ENCODE measurements around the gene SCNN1G. TPM values are rescaled to one million over a fixed set of nuclear protein-coding genes. Genes with fewer than 3 reads are reported as not detected.
"Not testable (repeated sequence)": the region's sequence is repeated elsewhere in the genome, so short reads cannot be mapped to it uniquely, and the experiment has no call there.

SCNN1G gene
- total RNA-seq, 4 donors from 2014 or later: 0.20 TPM; not detected in 3

DNA sequence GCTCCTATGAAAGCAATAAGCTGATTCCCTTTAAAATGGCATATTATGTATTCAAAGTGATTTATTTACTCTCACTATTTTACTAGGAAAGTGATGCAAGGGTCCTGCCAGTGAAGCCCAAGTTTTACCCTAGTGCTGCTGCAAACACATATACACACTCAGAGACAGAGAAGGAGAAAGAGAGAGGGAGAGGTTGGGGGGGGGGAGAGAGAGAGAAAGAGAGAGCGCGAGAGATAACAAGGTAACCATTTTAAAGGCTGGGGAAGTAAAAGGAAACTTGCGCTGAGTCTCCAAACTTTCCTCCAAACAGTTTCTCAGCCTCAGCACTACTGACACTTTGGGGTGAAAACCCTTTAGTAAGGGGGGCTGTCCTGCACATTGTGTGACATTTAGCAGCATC lies 39.2 kb upstream of the SCNN1G start:
- H3K4me1 ChIP-seq: peaks cover 0 to 39% (median 9%) of the 10 kb centered on the region in 4 donors
- WGBS, 2 donors: 61 to 74% methylated on average over 3 of the region's 3 CpGs
- TF ChIP-seq, protein P1, sequence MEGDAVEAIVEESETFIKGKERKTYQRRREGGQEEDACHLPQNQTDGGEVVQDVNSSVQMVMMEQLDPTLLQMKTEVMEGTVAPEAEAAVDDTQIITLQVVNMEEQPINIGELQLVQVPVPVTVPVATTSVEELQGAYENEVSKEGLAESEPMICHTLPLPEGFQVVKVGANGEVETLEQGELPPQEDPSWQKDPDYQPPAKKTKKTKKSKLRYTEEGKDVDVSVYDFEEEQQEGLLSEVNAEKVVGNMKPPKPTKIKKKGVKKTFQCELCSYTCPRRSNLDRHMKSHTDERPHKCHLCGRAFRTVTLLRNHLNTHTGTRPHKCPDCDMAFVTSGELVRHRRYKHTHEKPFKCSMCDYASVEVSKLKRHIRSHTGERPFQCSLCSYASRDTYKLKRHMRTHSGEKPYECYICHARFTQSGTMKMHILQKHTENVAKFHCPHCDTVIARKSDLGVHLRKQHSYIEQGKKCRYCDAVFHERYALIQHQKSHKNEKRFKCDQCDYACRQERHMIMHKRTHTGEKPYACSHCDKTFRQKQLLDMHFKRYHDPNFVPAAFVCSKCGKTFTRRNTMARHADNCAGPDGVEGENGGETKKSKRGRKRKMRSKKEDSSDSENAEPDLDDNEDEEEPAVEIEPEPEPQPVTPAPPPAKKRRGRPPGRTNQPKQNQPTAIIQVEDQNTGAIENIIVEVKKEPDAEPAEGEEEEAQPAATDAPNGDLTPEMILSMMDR (IDR thresholded peaks at IDR 0.05): no peak
- TF ChIP-seq EP300 (IDR thresholded peaks at IDR 0.05) (no peak), POLR2A (IDR thresholded peaks at IDR 0.05) (no peak)

DNA sequence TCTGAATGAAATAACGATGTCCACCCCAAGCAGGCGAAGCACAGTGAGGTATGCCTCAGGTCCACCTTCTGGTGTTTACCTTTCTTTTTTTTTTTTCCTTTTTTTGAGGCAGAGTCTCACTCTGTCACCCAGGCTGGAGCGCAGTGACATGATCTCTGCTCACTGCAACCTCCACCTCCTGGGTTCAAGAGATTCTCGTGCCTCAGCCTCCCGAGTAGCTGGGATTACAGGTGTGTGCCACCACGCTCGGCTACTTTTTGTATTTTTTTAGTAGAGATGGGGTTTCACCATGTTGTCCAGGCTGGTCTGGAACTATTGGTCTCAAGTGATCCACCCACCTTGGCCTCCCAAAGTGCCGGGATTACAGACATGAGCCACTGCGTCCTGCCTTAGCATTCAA lies 38.2 kb upstream of the SCNN1G start:
- WGBS, 2 donors: 96 to 98% methylated on average over 9 of the region's 9 CpGs
- H3K27me3 ChIP-seq; H3K27ac ChIP-seq; H3K9me3 ChIP-seq; H3K4me3 ChIP-seq; DNase-seq (ENCODE audit: low spot score in 2 of 2); H3K36me3 ChIP-seq: not testable (repeated sequence)
- peaks cover 0 to 41% (median 10%) of the 10 kb centered on the region in 4 donors for H3K4me1 ChIP-seq

More for the DNA sequence above, 39.2 kb upstream of the SCNN1G start:
- no peak for DNase-seq (ENCODE audit: low spot score in 2 of 2)
- no peaks in the 10 kb centered on the region for H3K36me3 ChIP-seq
- no peaks in the 10 kb centered on the region for H3K9me3 ChIP-seq
- H3K27ac ChIP-seq: no peak overlapping the region
- no peak overlapping the region for H3K4me3 ChIP-seq
- no peaks in the 10 kb centered on the region for H3K27me3 ChIP-seq

DNA sequence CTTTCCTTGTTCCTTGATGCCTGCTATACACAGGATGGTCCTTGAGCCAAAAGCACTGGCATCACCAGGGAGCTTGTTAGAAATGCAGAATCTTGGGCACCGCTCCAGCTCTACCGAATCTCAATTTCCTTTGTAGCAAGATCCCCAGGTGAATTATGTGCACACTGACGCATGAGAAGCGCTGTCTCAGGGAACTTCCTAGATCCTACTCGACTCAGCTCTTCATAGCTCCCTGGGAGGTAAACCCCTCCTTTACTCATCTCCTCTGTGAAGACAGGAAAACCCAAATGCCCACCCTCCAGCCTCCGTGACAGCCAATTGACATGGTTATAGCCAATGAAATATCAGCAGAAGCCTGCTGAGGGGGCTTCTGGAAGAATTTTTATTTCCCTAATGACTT lies 37.4 kb upstream of the SCNN1G start:
- Histone ChIP-seq H3K4me3 (no peak overlapping the region), H3K9me3 (no peaks in the 10 kb centered on the region), H3K27ac (no peak overlapping the region), H3K36me3 (no peaks in the 10 kb centered on the region), H3K4me1 (peaks cover 0 to 48% (median 12%) of the 10 kb centered on the region in 4 donors), H3K27me3 (no peaks in the 10 kb centered on the region)
- TF ChIP-seq POLR2A (IDR thresholded peaks at IDR 0.05) (no peak), EP300 (IDR thresholded peaks at IDR 0.05) (no peak)
- TF ChIP-seq, protein P1 (IDR thresholded peaks at IDR 0.05): no peak
- 69 to 79% methylated on average over 6 of the region's 6 CpGs for WGBS, 2 donors
- DNase-seq (ENCODE audit: low spot score in 2 of 2): no peak

DNA sequence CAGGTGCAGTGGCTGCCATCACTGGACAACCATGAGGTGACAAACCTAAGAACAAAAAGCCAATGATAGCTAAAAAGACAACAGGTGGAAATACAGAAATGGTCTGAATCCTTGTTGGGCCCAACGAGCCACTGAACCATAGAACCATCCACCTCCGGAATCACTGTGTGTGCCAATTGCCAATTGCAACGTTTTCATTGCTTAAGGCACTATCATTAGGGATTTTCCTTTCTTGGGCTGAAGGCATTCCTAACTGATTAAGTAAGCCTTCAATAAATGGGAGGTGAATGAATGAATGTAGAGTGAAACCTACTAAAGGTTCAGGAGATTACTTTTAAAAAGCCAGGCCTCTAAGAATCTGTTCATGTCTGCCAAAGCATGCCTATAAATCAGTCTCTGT lies 36.9 kb upstream of the SCNN1G start:
- Histone ChIP-seq H3K27me3 (no peaks in the 10 kb centered on the region), H3K4me3 (no peak overlapping the region)
- DNase-seq (ENCODE audit: low spot score in 2 of 2): no peak

DNA sequence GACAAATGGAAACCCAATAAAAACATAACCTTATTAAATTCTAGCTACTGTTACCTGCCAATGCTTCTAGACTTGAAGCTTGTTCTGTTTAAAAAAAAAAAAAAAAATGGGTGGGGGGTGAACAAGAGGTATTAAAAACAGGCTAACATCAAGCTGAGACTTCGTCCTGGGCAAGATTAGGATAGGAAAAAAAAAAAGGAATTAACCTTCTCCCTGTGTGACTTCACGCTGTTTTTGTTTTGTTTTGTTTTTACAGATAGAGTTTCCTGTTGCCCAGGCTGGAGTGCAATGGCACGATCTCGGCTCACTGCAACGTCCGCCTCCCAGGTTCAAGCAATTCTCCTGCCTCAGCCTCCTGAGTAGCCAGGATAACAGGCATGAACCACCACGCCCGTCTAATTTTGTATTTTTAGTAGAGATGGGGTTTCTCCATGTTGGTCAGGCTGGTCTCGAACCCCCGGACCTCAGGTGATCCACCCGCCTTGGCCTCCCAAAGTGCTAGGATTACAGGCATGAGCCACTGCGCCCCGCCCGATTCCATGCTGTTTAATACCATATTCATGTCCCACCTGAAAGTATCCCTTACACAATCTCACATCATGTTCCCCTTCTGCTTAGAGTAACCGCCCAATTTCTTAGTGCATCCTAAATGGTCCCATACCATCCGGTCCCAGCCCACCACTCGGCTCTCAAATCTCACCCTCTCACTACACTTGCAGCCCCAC lies 35.5 kb upstream of the SCNN1G start:
- TF ChIP-seq POLR2A (IDR thresholded peaks at IDR 0.05) (no peak), EP300 (IDR thresholded peaks at IDR 0.05) (no peak)
- TF ChIP-seq, protein P1 (IDR thresholded peaks at IDR 0.05): no peak
- no peak for DNase-seq (ENCODE audit: low spot score in 2 of 2)
- Histone ChIP-seq H3K27ac (no peak overlapping the region), H3K27me3 (no peaks in the 10 kb centered on the region), H3K9me3 (no peaks in the 10 kb centered on the region), H3K36me3 (no peaks in the 10 kb centered on the region), H3K4me1 (peaks cover 0 to 48% (median 11%) of the 10 kb centered on the region in 4 donors), H3K4me3 (no peak overlapping the region)
- 85 to 89% methylated on average over 17 of the region's 17 CpGs for WGBS, 2 donors

More for the DNA sequence above, 36.9 kb upstream of the SCNN1G start:
- no peak overlapping the region for H3K27ac ChIP-seq
- no peaks in the 10 kb centered on the region for H3K9me3 ChIP-seq
- no peaks in the 10 kb centered on the region for H3K36me3 ChIP-seq
- TF ChIP-seq, protein P1 (IDR thresholded peaks at IDR 0.05): no peak
- TF ChIP-seq EP300 (IDR thresholded peaks at IDR 0.05): no peak
- TF ChIP-seq POLR2A (IDR thresholded peaks at IDR 0.05): no peak
- WGBS, 2 donors: 55 to 56% methylated on average over 3 of the region's 3 CpGs
- peaks cover 0 to 48% (median 12%) of the 10 kb centered on the region in 4 donors for H3K4me1 ChIP-seq

Measured in tibial nerve (tissue), 4 donors.